Measurements from ENCODE around the gene SCFD2.
"Not testable (repeated sequence)": the region's sequence is repeated elsewhere in the genome, so short reads cannot be mapped to it uniquely, and the experiment has no call there.

Gene SCFD2

GRCh38 chr4:53227451-53227850 is 138.4 kb downstream of the SCFD2 start:
- no peak overlapping the region for H3K4me3 Mint-ChIP-seq
- DNase-seq: no peak
- no peak overlapping the region for H3K27ac Mint-ChIP-seq

GRCh38 chr4:53221832-53222480 is 143.9 kb downstream of the SCFD2 start:
- no peak for DNase-seq
- peaks cover 32% of the 10 kb centered on the region for H3K9me3 Mint-ChIP-seq
- H3K4me3 Mint-ChIP-seq: no peak overlapping the region
- no peak for TF ChIP-seq CTCF (IDR thresholded peaks at IDR 0.05)
- H3K36me3 Mint-ChIP-seq (ENCODE audit: low read depth): peaks cover 20% of the 10 kb centered on the region
- no peaks in the 10 kb centered on the region for H3K27me3 Mint-ChIP-seq (ENCODE audit: low read depth, poor library complexity)
- H3K27ac Mint-ChIP-seq: no peak overlapping the region
- H3K4me1 Mint-ChIP-seq: no peaks in the 10 kb centered on the region

More at GRCh38 chr4:53227451-53227850, 138.4 kb downstream of the SCFD2 start:
- no peak for TF ChIP-seq CTCF (IDR thresholded peaks at IDR 0.05)
- Mint-ChIP-seq H3K27me3 (ENCODE audit: low read depth, poor library complexity) (no peaks in the 10 kb centered on the region), H3K36me3 (ENCODE audit: low read depth) (no peaks in the 10 kb centered on the region), H3K4me1 (no peaks in the 10 kb centered on the region), H3K9me3 (no peaks in the 10 kb centered on the region)

- H3K27ac Mint-ChIP-seq; H3K4me3 Mint-ChIP-seq; DNase-seq; H3K4me1 Mint-ChIP-seq; H3K27me3 Mint-ChIP-seq (ENCODE audit: low read depth, poor library complexity): not testable (repeated sequence)
- Mint-ChIP-seq H3K36me3 (ENCODE audit: low read depth) (peaks cover 20% of the 10 kb centered on the region), H3K9me3 (peaks cover 44% of the 10 kb centered on the region)
Observed at GRCh38 chr4:53219148-53219547, 146.7 kb downstream of the SCFD2 start.

- TF ChIP-seq CTCF (IDR thresholded peaks at IDR 0.05): no peak
- Mint-ChIP-seq H3K27ac (no peak overlapping the region), H3K9me3 (no peaks in the 10 kb centered on the region), H3K4me1 (no peaks in the 10 kb centered on the region), H3K27me3 (ENCODE audit: low read depth, poor library complexity) (no peaks in the 10 kb centered on the region), H3K4me3 (no peak overlapping the region), H3K36me3 (ENCODE audit: low read depth) (peaks cover 7% of the 10 kb centered on the region)
- DNase-seq: no peak
Observed at GRCh38 chr4:53208753-53209152, 157.1 kb downstream of the SCFD2 start.

GRCh38 chr4:53205970-53206369 is 159.9 kb downstream of the SCFD2 start:
- TF ChIP-seq CTCF (IDR thresholded peaks at IDR 0.05): no peak
- no peaks in the 10 kb centered on the region for H3K4me1 Mint-ChIP-seq
- no peaks in the 10 kb centered on the region for H3K9me3 Mint-ChIP-seq
- H3K27me3 Mint-ChIP-seq (ENCODE audit: low read depth, poor library complexity): no peaks in the 10 kb centered on the region
- peaks cover 7% of the 10 kb centered on the region for H3K36me3 Mint-ChIP-seq (ENCODE audit: low read depth)
- H3K27ac Mint-ChIP-seq: no peak overlapping the region
- DNase-seq: no peak
- H3K4me3 Mint-ChIP-seq: no peak overlapping the region

- Mint-ChIP-seq H3K9me3 (no peaks in the 10 kb centered on the region), H3K4me3 (no peak overlapping the region), H3K36me3 (ENCODE audit: low read depth) (no peaks in the 10 kb centered on the region), H3K27me3 (ENCODE audit: low read depth, poor library complexity) (no peaks in the 10 kb centered on the region), H3K27ac (peak overlapping the region; percentile 45), H3K4me1 (peaks cover 43% of the 10 kb centered on the region)
- DNase-seq: no peak
- no peak for TF ChIP-seq CTCF (IDR thresholded peaks at IDR 0.05)
Observed at GRCh38 chr4:53199356-53199755, 166.5 kb downstream of the SCFD2 start.

All from nephron progenitor cell (in vitro differentiated cells).